Measurements from ENCODE around the gene PLXNB3. TPM values are rescaled to one million over a fixed set of nuclear protein-coding genes. Genes with fewer than 3 reads are reported as not detected.

Gene PLXNB3
- total RNA-seq, 1 donor from 2014 or later: 3.3 TPM

- Histone ChIP-seq H3K36me3 (no peaks in the 10 kb centered on the region), H3K27me3 (no peaks in the 10 kb centered on the region), H3K4me3 (no peak overlapping the region), H3K9me3 (no peaks in the 10 kb centered on the region), H3K27ac (no peak overlapping the region), H3K4me1 (peaks cover 5% of the 10 kb centered on the region)
- no peak for ATAC-seq
- no peak for DNase-seq
- no peak for TF ChIP-seq CTCF (IDR thresholded peaks at IDR 0.05)
- intact Hi-C loops (cut with DNase I): no loop called here
Observed at GRCh38 chrX:153800746-153801145, 36.7 kb downstream of the PLXNB3 start.

- no peaks in the 10 kb centered on the region for H3K4me1 ChIP-seq
- H3K4me3 ChIP-seq: no peak overlapping the region
- intact Hi-C loops (cut with DNase I): no loop called here
- no peak for DNase-seq
- no peak for ATAC-seq
- no peaks in the 10 kb centered on the region for H3K36me3 ChIP-seq
- H3K27me3 ChIP-seq: no peaks in the 10 kb centered on the region
- no peak overlapping the region for H3K27ac ChIP-seq
- no peaks in the 10 kb centered on the region for H3K9me3 ChIP-seq
- no peak for TF ChIP-seq CTCF (IDR thresholded peaks at IDR 0.05)
Observed at GRCh38 chrX:153801669-153802068, 37.6 kb downstream of the PLXNB3 start.

GRCh38 chrX:153802513-153803045, 38.5 kb downstream of the PLXNB3 start:
- H3K4me1 ChIP-seq: no peaks in the 10 kb centered on the region
- no peaks in the 10 kb centered on the region for H3K36me3 ChIP-seq
- H3K27ac ChIP-seq: no peak overlapping the region
- H3K27me3 ChIP-seq: no peaks in the 10 kb centered on the region
- H3K4me3 ChIP-seq: no peak overlapping the region
- intact Hi-C loops (cut with DNase I): no loop called here
- no peaks in the 10 kb centered on the region for H3K9me3 ChIP-seq
- TF ChIP-seq CTCF (IDR thresholded peaks at IDR 0.05): no peak
- ATAC-seq: no peak
- no peak for DNase-seq

- H3K27me3 ChIP-seq: no peaks in the 10 kb centered on the region
- H3K4me1 ChIP-seq: no peaks in the 10 kb centered on the region
- DNase-seq (no peak), ATAC-seq (no peak)
- no peaks in the 10 kb centered on the region for H3K36me3 ChIP-seq
- H3K9me3 ChIP-seq: no peaks in the 10 kb centered on the region
- no peak for TF ChIP-seq CTCF (IDR thresholded peaks at IDR 0.05)
- H3K4me3 ChIP-seq: no peak overlapping the region
- no peak overlapping the region for H3K27ac ChIP-seq
- intact Hi-C loops (cut with DNase I): no loop called here
Observed at GRCh38 chrX:153803211-153804099, 39.4 kb downstream of the PLXNB3 start.

- no peaks in the 10 kb centered on the region for H3K4me1 ChIP-seq
- TF ChIP-seq CTCF (IDR thresholded peaks at IDR 0.05): no peak
- H3K27ac ChIP-seq: no peak overlapping the region
- no peak for ATAC-seq
- H3K27me3 ChIP-seq: no peaks in the 10 kb centered on the region
- no peaks in the 10 kb centered on the region for H3K9me3 ChIP-seq
- H3K36me3 ChIP-seq: no peaks in the 10 kb centered on the region
- intact Hi-C loops (cut with DNase I): no loop called here
- DNase-seq: no peak
- H3K4me3 ChIP-seq: no peak overlapping the region
Observed at GRCh38 chrX:153804100-153804595, 40.1 kb downstream of the PLXNB3 start.
